H1 (cell line): ENCODE measurements around the gene RASSF5. TPM values are rescaled to one million over a fixed set of nuclear protein-coding genes. Genes with fewer than 3 reads are reported as not detected.

Experiments
- CTCF ChIA-PET: fragments of 300-600 bp; sonication (Branson Sonifier 250); formaldehyde crosslinking; loops from one replicate; lab custom pipeline; 2021; ENCODE audit not compliant: partially characterized antibody; lab: Charles Lee
- POLR2A ChIA-PET: fragments of 300-600 bp; sonication (Branson Sonifier 250); formaldehyde crosslinking; loops from one replicate; lab custom pipeline; 2021; ENCODE audit warnings: inconsistent platforms; ENCODE audit not compliant: partially characterized antibody; lab: Charles Lee
- DNase-seq, 2 experiments: peaks; one replicate each; pipeline versions ENCODE4 v3.0.0 to v3.0.0-alpha.2; 2010 to 2022; ENCODE audit warnings: low spot score in 2 of 2, low read depth in 1 of 2, mixed read lengths in 1 of 2
- FAIRE-seq: peaks from 2 replicates; lab custom pipeline; 2011; peaks lifted over from hg19 to GRCh38; lab: Jason Lieb, UNC
- H2AFZ ChIP-seq: 2 replicates; pipeline ENCODE4 v1.8.1; 2012; ENCODE audit warnings: low read length, inconsistent platforms
- H2AK5ac ChIP-seq: 2 replicates; pipeline ENCODE4 v1.6.1; 2013; ENCODE audit warnings: low read depth, low read length
- H2BK120ac ChIP-seq: replicated peaks from 2 replicates; pipeline ENCODE3; 2013; ENCODE audit warnings: low read depth, low read length, inconsistent platforms
- H2BK12ac ChIP-seq: 2 replicates; pipeline ENCODE4 v1.6.1; 2013; ENCODE audit warnings: low read depth, low read length
- H2BK15ac ChIP-seq: 2 replicates; pipeline ENCODE4 v1.6.1; 2013; ENCODE audit warnings: low read length
- H2BK20ac ChIP-seq: 2 replicates; pipeline ENCODE4 v1.6.1; 2013; ENCODE audit warnings: low read length
- H2BK5ac ChIP-seq: 2 replicates; pipeline ENCODE4 v1.6.1; 2013; ENCODE audit warnings: low read depth, low read length
- H3K14ac ChIP-seq: 2 replicates; pipeline ENCODE4 v1.6.1; 2013; ENCODE audit warnings: inconsistent platforms; ENCODE audit not compliant: insufficient read length
- H3K18ac ChIP-seq: 2 replicates; pipeline ENCODE4 v1.6.1; 2013; ENCODE audit warnings: low read length; ENCODE audit errors: extremely low read depth
- H3K23ac ChIP-seq: 2 replicates; pipeline ENCODE4 v1.6.1; 2013; ENCODE audit warnings: inconsistent platforms; ENCODE audit not compliant: insufficient read length
- H3K23me2 ChIP-seq: 2 replicates; pipeline ENCODE4 v1.6.1; 2013; ENCODE audit warnings: low read depth, low read length
- H3K27ac ChIP-seq: 2 replicates; pipeline ENCODE4 v1.6.1; 2011; ENCODE audit warnings: low read depth, low read length, inconsistent platforms
- H3K27me3 ChIP-seq, 4 experiments: replicated peaks in 1 of 4; 1 replicate in 1 of 4; 2 replicates in 3 of 4; pipeline versions ENCODE4 v1.6.1 to v1.8.1; 2011 to 2013; ENCODE audit warnings: low read length in 3 of 4, mild to moderate bottlenecking in 3 of 4, inconsistent platforms in 2 of 4, mixed read lengths in 2 of 4, moderate library complexity in 1 of 4; ENCODE audit not compliant: control insufficient read depth in 3 of 4, insufficient read depth in 3 of 4; ENCODE audit errors: extremely low read depth in 1 of 4
- H3K36me3 ChIP-seq, 4 experiments: 2 replicates each; pipeline versions ENCODE4 v1.6.1 to v1.8.1; 2011 to 2013; ENCODE audit warnings: mild to moderate bottlenecking in 4 of 4, low read length in 3 of 4, moderate library complexity in 2 of 4, control low read depth in 1 of 4, inconsistent platforms in 1 of 4; ENCODE audit not compliant: insufficient read depth in 4 of 4, control insufficient read depth in 2 of 4
- H3K4ac ChIP-seq: replicated peaks from 2 replicates; pipeline ENCODE3; 2013; ENCODE audit warnings: low read length, low read depth, mixed read lengths, inconsistent platforms; ENCODE audit not compliant: insufficient read length
- H3K4me1 ChIP-seq, 4 experiments: replicated peaks in 1 of 4; 1 replicate in 1 of 4; 2 replicates in 3 of 4; pipeline versions ENCODE4 v1.6.1 to v1.8.1; 2011 to 2013; ENCODE audit warnings: low read length in 3 of 4, inconsistent platforms in 2 of 4, mixed read lengths in 1 of 4; ENCODE audit not compliant: insufficient read depth in 4 of 4, control insufficient read depth in 3 of 4
- H3K4me2 ChIP-seq, 2 experiments: 2 replicates each; pipeline versions ENCODE4 v1.6.1 to v1.8.1; 2011 to 2013; ENCODE audit warnings: low read depth in 2 of 2, low read length in 2 of 2, control low read depth in 1 of 2, inconsistent platforms in 1 of 2, mild to moderate bottlenecking in 1 of 2; ENCODE audit not compliant: insufficient read depth in 1 of 2
- H3K4me3 ChIP-seq, 4 experiments: fragments of 200-600, 300-600 bp in 1 of 4; sonication (generic), shearing (Covaris generic), sonication (Bioruptor Twin) in 1 of 4; 2 replicates each; pipeline versions ENCODE4 v1.5.1 to v1.8.1; 2011 to 2016; ENCODE audit warnings: low read length in 4 of 4, low read depth in 3 of 4, control low read depth in 2 of 4, inconsistent platforms in 2 of 4, mild to moderate bottlenecking in 2 of 4, mixed read lengths in 1 of 4, moderate library complexity in 1 of 4; ENCODE audit not compliant: insufficient read depth in 2 of 4; ENCODE audit errors: extremely low read depth in 1 of 4
- H3K56ac ChIP-seq: replicated peaks from 2 replicates; pipeline ENCODE3; 2013; ENCODE audit warnings: low read depth, mild to moderate bottlenecking, mixed read lengths, low read length, inconsistent platforms; ENCODE audit not compliant: insufficient read length
- H3K79me1 ChIP-seq: 2 replicates; pipeline ENCODE4 v1.6.1; 2013; ENCODE audit warnings: low read depth, low read length, control low read depth
- H3K79me2 ChIP-seq, 2 experiments: 2 replicates each; pipeline versions ENCODE4 v1.6.1 to v1.8.1; 2012 to 2013; ENCODE audit warnings: low read length in 2 of 2, mild to moderate bottlenecking in 2 of 2, inconsistent platforms in 1 of 2; ENCODE audit not compliant: insufficient read depth in 2 of 2, control insufficient read depth in 1 of 2
- H3K9ac ChIP-seq, 4 experiments: replicated peaks in 1 of 4; 1 replicate in 1 of 4; 2 replicates in 3 of 4; pipeline versions ENCODE4 v1.6.1 to v1.8.1; 2011 to 2013; ENCODE audit warnings: low read depth in 3 of 4, low read length in 3 of 4, control low read depth in 2 of 4, mild to moderate bottlenecking in 2 of 4, moderate library complexity in 2 of 4, inconsistent platforms in 1 of 4; ENCODE audit errors: extremely low read depth in 1 of 4
- H3K9me3 ChIP-seq, 2 experiments: 2 replicates each; pipeline versions ENCODE4 v1.6.1 to v1.8.1; 2012 to 2013; ENCODE audit warnings: mild to moderate bottlenecking in 2 of 2, moderate library complexity in 2 of 2, control low read depth in 1 of 2, inconsistent platforms in 1 of 2, low read depth in 1 of 2, low read length in 1 of 2, mixed read lengths in 1 of 2; ENCODE audit not compliant: insufficient read depth in 2 of 2
- H4K20me1 ChIP-seq, 2 experiments: replicated peaks in 1 of 2; 2 replicates each; pipeline versions ENCODE3 to v1.8.1; 2011 to 2013; ENCODE audit warnings: inconsistent platforms in 2 of 2, low read length in 2 of 2, mild to moderate bottlenecking in 1 of 2; ENCODE audit not compliant: insufficient read depth in 2 of 2, control insufficient read depth in 1 of 2
- H4K5ac ChIP-seq: 2 replicates; pipeline ENCODE4 v1.6.1; 2013; ENCODE audit warnings: low read length, low read depth, mixed read lengths, inconsistent platforms; ENCODE audit not compliant: insufficient read length
- H4K8ac ChIP-seq: 2 replicates; pipeline ENCODE4 v1.8.0; 2013; ENCODE audit warnings: mild to moderate bottlenecking, moderate library complexity, low read length, inconsistent platforms; ENCODE audit not compliant: insufficient read depth; ENCODE audit errors: extremely low read depth
- H4K91ac ChIP-seq: replicated peaks from 2 replicates; pipeline ENCODE3; 2013; ENCODE audit warnings: low read length, mixed read lengths, inconsistent platforms; ENCODE audit not compliant: insufficient read length
- ATF3 ChIP-seq: IDR thresholded peaks from 2 replicates; pipeline ENCODE4 v1.6.1; 2011; ENCODE audit warnings: low read depth, mild to moderate bottlenecking, low read length; ENCODE audit not compliant: insufficient read depth
- SIN3A ChIP-seq, 2 experiments: IDR thresholded peaks in 1 of 2; conservative IDR thresholded peaks in 1 of 2; 2 replicates each; pipeline ENCODE4 v1.6.1; 2011 to 2012; ENCODE audit warnings: low read length in 2 of 2, improper control_type of control experiment in 1 of 2, low read depth in 1 of 2, mild to moderate bottlenecking in 1 of 2
- WGBS, 2 experiments: shearing (Covaris generic) in 1 of 2; methylation state at CpG; one replicate each; pipeline versions ENCODE4 v1.1.6 to v1.1.7; 2013 to 2015; ENCODE audit warnings: low lambda C conversion rate in 2 of 2, mixed read lengths in 2 of 2, inconsistent platforms in 1 of 2, low coverage in 1 of 2, missing lambda C conversion rate in 1 of 2; ENCODE audit not compliant: insufficient replicate concordance in 2 of 2, insufficient coverage in 1 of 2, insufficient read length in 1 of 2; ENCODE audit errors: extremely low coverage in 1 of 2, missing lambda C conversion rate in 1 of 2; 5-methylcytosine and 5-hydroxymethylcytosine counted together
- polyA plus RNA-seq, 7 experiments: library from polyadenylated mRNA; depleted of rRNA in 3 of 7; stranded (reverse) in 5 of 7; unstranded in 2 of 7; fragments of >200 nt in 5 of 7; fragments of 200-250 nt in 2 of 7; gene quantifications; 1 replicate in 5 of 7; 2 replicates in 1 of 7; 4 replicates in 1 of 7; pipeline versions ENCODE4 v1.2.1 to v1.2.3, GENCODE V29; 2011 to 2013; ENCODE audit warnings: missing spikeins in 2 of 7, mixed read lengths in 2 of 7
- total RNA-seq: library from RNA; stranded (reverse); fragmentation: NEBNext Ultra II Directional; extraction: Animal tissue kit (Norgen Biotek cat#: 25700); gene quantifications from 2 replicates; pipeline ENCODE4 v1.2.1, GENCODE V29; 2021

RASSF5 gene
- total and polyA plus RNA-seq, 2 of the 8 experiments (the other 6 are each of a cell fraction or from before 2014, with no cell fraction given), result 0.82 to 1.8 TPM

- Histone ChIP-seq H2BK5ac (no peak overlapping the region), H2BK15ac (0 out of 2 replicates have a peak overlapping the region, but pooled peaks have one; percentile 29), H2BK120ac (no peak overlapping the region), H4K5ac (no peak overlapping the region), H3K79me1 (no peaks in the 10 kb centered on the region), H3K4me1 (peaks cover 4 to 7% (median 5%) of the 10 kb centered on the region in 4 experiments; a peak in 6 of 7 replicates), H3K4ac (no peak overlapping the region), H2AK5ac (no peak overlapping the region), H3K9ac (no peak overlapping the region; a peak in 1 of 7 replicates), H3K18ac (no peak overlapping the region; the same call in 1 of the 2 replicates), H3K14ac (no peak overlapping the region), H3K23ac (no peak overlapping the region), H3K79me2 (no peaks in the 10 kb centered on the region), H3K27me3 (peaks cover 5 to 29% (median 19%) of the 10 kb centered on the region in 4 experiments), H3K36me3 (no peaks in the 10 kb centered on the region), H3K23me2 (peaks cover 5% of the 10 kb centered on the region), H2AFZ (peak overlapping the region; percentile 47; the same call in 1 of the 2 replicates), H4K20me1 (no peaks in the 10 kb centered on the region), H3K27ac (no peak overlapping the region), H2BK20ac (no peak overlapping the region), H4K8ac (no peak overlapping the region; the same call in 1 of the 2 replicates), H3K4me3 (peak overlapping the region; percentile 43 to 65 (median 48)), H2BK12ac (no peak overlapping the region; the same call in 1 of the 2 replicates), H3K56ac (no peak overlapping the region), H4K91ac (no peak overlapping the region), H3K9me3 (no peaks in the 10 kb centered on the region), H3K4me2 (peak overlapping the region; percentile 64 to 78)
- 75% methylated on average over 14 of the region's 14 CpGs; no CpG with 5 or more reads in 1 of the 2 experiments for WGBS, 2 experiments
- ChIA-PET CTCF (interaction anchor here (1.1 to 2.5 kb wide), 5 partner anchors 10 to 106 kb away, joined by 3 to 11 read pairs (median 3); partner anchors contain the start of gene RASSF5), POLR2A (interaction anchor here (1.6 kb wide), 1 partner anchor 51 kb away, joined by 3 read pairs; the partner anchor contains the start of gene RASSF5)
- DNase-seq (no peak), FAIRE-seq (no peak)
- TF ChIP-seq SIN3A (conservative IDR thresholded peaks at IDR 0.05 in 1 of 2, IDR thresholded peaks at IDR 0.05 in 1 of 2; ENCODE audit: low read depth in 1 of 2, low read length in 2 of 2) (no peak), ATF3 (no peak)
Measured at GRCh38 chr1:206557636-206558473, 50.5 kb downstream of the RASSF5 start.
